ENCODE results near the gene DYNLRB1. TPM values are rescaled to one million over a fixed set of nuclear protein-coding genes. Genes with fewer than 3 reads are reported as not detected.
"Not testable (repeated sequence)": the region's sequence is repeated elsewhere in the genome, so short reads cannot be mapped to it uniquely, and the experiment has no call there.

DYNLRB1 gene
- total and polyA plus RNA-seq, 2 donors (not counting 3 experiments of a cell fraction or from before 2014, with no cell fraction given): 142 to 245 TPM

- Histone ChIP-seq H3K4me2 (ENCODE audit: insufficient read depth, low read length) (peak overlapping the region; percentile 91), H3K79me2 (ENCODE audit: control insufficient read depth, insufficient read depth, low read length) (peaks cover 54% of the 10 kb centered on the region), H3K4me3 (replicated peaks in 1 of 3; ENCODE audit: insufficient read depth in 1 of 3, low read depth in 1 of 3, low read length in 3 of 3) (peak overlapping the region; percentile 61 to 92 (median 79)), H3K27me3 (ENCODE audit: control insufficient read depth in 2 of 2, insufficient read depth in 2 of 2, low read length in 2 of 2) (no peaks in the 10 kb centered on the region), H3K4me1 (ENCODE audit: control insufficient read depth, extremely low read depth, insufficient read depth, low read length) (peaks cover 16% of the 10 kb centered on the region), H2AFZ (ENCODE audit: low read depth, low read length) (no peak overlapping the region), H3K9me1 (replicated peaks; ENCODE audit: control insufficient read depth, extremely low read depth, insufficient read depth, low read length) (no peaks in the 10 kb centered on the region), H3K9me3 (replicated peaks; ENCODE audit: control insufficient read depth, insufficient read depth, low read length) (no peaks in the 10 kb centered on the region), H3K36me3 (ENCODE audit: control insufficient read depth in 2 of 2, extremely low read depth in 1 of 2, insufficient read depth in 2 of 2, low read length in 2 of 2) (peaks cover 0 to 2% of the 10 kb centered on the region in 2 experiments), H4K20me1 (replicated peaks; ENCODE audit: control insufficient read depth, extremely low read depth, insufficient read depth, low read length) (no peaks in the 10 kb centered on the region), H3K27ac (ENCODE audit: insufficient read depth, low read depth, low read length) (peak overlapping the region; percentile 76), H3K9ac (replicated peaks; ENCODE audit: extremely low read depth, insufficient read depth, low read length) (peak overlapping the region; percentile 84)
- CTCF ChIA-PET: interaction anchor here (0.9 to 3.0 kb wide), 5 partner anchors 20 to 327 kb away, joined by 4 to 54 read pairs (median 5); no protein-coding TSS in a partner anchor
- no TSS peak for BruUV-seq (replicated peaks)
- dilution Hi-C loops (cut with MboI; ENCODE audit: extremely low pct_ligation_motif_present, low sequenced_read_pairs): no loop called here
- no peak for DNase-seq (ENCODE audit: low read depth, low spot score)
- TF ChIP-seq JUN (IDR thresholded peaks at IDR 0.05; ENCODE audit: borderline replicate concordance, insufficient read depth, insufficient read length, low read depth): no peak
- TF ChIP-seq CTCF (IDR thresholded peaks at IDR 0.05; ENCODE audit: extremely low read depth in 1 of 2, insufficient read depth in 1 of 2, low read depth in 1 of 2, low read length in 2 of 2): no peak
- TF ChIP-seq MYC (IDR thresholded peaks at IDR 0.05; ENCODE audit: low read depth, low read length): no peak
- no peak for TF ChIP-seq POLR2A (IDR thresholded peaks at IDR 0.05; ENCODE audit: low read depth, low read length)
- TF ChIP-seq FOS (IDR thresholded peaks at IDR 0.05; ENCODE audit: borderline replicate concordance, insufficient read depth, low read length): no peak
- TF ChIP-seq GATA2 (IDR thresholded peaks at IDR 0.05; ENCODE audit: insufficient read depth, insufficient read length, low read depth, low read length): no peak
- TF ChIP-seq MAX (IDR thresholded peaks at IDR 0.05; ENCODE audit: insufficient read depth, insufficient read length): no peak
- no peak for TF ChIP-seq EZH2 (IDR thresholded peaks at IDR 0.05; ENCODE audit: borderline replicate concordance, low read depth, low read length, severe bottlenecking)
- intact Hi-C loops (cut with micrococcal nuclease): no loop called here
- no peak for FAIRE-seq
- POLR2A ChIA-PET: interaction anchor here (1.5 to 2.5 kb wide), 2 partner anchors 9 to 154 kb away, joined by 5 to 7 read pairs; partner anchors contain the start of gene ITCH
These were observed 888 bp downstream of the DYNLRB1 start for GRCh38 chr20:34517114-34517505.

GRCh38 chr20:34518863-34519262 is 2.6 kb downstream of the DYNLRB1 start:
- CTCF ChIA-PET: not testable (repeated sequence)

GRCh38 chr20:34519841-34520240 is 3.6 kb downstream of the DYNLRB1 start:
- Histone ChIP-seq H3K4me1 (ENCODE audit: control insufficient read depth, extremely low read depth, insufficient read depth, low read length) (peaks cover 13% of the 10 kb centered on the region), H3K79me2 (ENCODE audit: control insufficient read depth, insufficient read depth, low read length) (peaks cover 80% of the 10 kb centered on the region)
- H3K27ac ChIP-seq (ENCODE audit: insufficient read depth, low read depth, low read length); H3K4me2 ChIP-seq (ENCODE audit: insufficient read depth, low read length); H3K36me3 ChIP-seq (ENCODE audit: control insufficient read depth in 2 of 2, extremely low read depth in 1 of 2, insufficient read depth in 2 of 2, low read length in 2 of 2); dilution Hi-C loops (cut with MboI; ENCODE audit: extremely low pct_ligation_motif_present, low sequenced_read_pairs); H3K9me3 ChIP-seq (replicated peaks; ENCODE audit: control insufficient read depth, insufficient read depth, low read length); H3K9ac ChIP-seq (replicated peaks; ENCODE audit: extremely low read depth, insufficient read depth, low read length); H2AFZ ChIP-seq (ENCODE audit: low read depth, low read length); FAIRE-seq; H3K9me1 ChIP-seq (replicated peaks; ENCODE audit: control insufficient read depth, extremely low read depth, insufficient read depth, low read length); POLR2A ChIA-PET; H3K4me3 ChIP-seq (replicated peaks in 1 of 3; ENCODE audit: insufficient read depth in 1 of 3, low read depth in 1 of 3, low read length in 3 of 3); intact Hi-C loops (cut with micrococcal nuclease); BruUV-seq (replicated peaks); H4K20me1 ChIP-seq (replicated peaks; ENCODE audit: control insufficient read depth, extremely low read depth, insufficient read depth, low read length); DNase-seq (ENCODE audit: low read depth, low spot score); H3K27me3 ChIP-seq (ENCODE audit: control insufficient read depth in 2 of 2, insufficient read depth in 2 of 2, low read length in 2 of 2): not testable (repeated sequence)
- CTCF ChIA-PET: interaction anchor here (2.2 kb wide), 1 partner anchor 207 kb away, joined by 10 read pairs; no protein-coding TSS in a partner anchor

More at GRCh38 chr20:34518863-34519262, 2.6 kb downstream of the DYNLRB1 start:
- POLR2A ChIA-PET; intact Hi-C loops (cut with micrococcal nuclease); H3K27me3 ChIP-seq (ENCODE audit: control insufficient read depth in 2 of 2, insufficient read depth in 2 of 2, low read length in 2 of 2); dilution Hi-C loops (cut with MboI; ENCODE audit: extremely low pct_ligation_motif_present, low sequenced_read_pairs); H3K4me2 ChIP-seq (ENCODE audit: insufficient read depth, low read length); H3K9me1 ChIP-seq (replicated peaks; ENCODE audit: control insufficient read depth, extremely low read depth, insufficient read depth, low read length); H3K9me3 ChIP-seq (replicated peaks; ENCODE audit: control insufficient read depth, insufficient read depth, low read length); H4K20me1 ChIP-seq (replicated peaks; ENCODE audit: control insufficient read depth, extremely low read depth, insufficient read depth, low read length); H3K36me3 ChIP-seq (ENCODE audit: control insufficient read depth in 2 of 2, extremely low read depth in 1 of 2, insufficient read depth in 2 of 2, low read length in 2 of 2); FAIRE-seq; H3K27ac ChIP-seq (ENCODE audit: insufficient read depth, low read depth, low read length); H3K4me3 ChIP-seq (replicated peaks in 1 of 3; ENCODE audit: insufficient read depth in 1 of 3, low read depth in 1 of 3, low read length in 3 of 3); BruUV-seq (replicated peaks); DNase-seq (ENCODE audit: low read depth, low spot score); H3K9ac ChIP-seq (replicated peaks; ENCODE audit: extremely low read depth, insufficient read depth, low read length); H2AFZ ChIP-seq (ENCODE audit: low read depth, low read length): not testable (repeated sequence)
- Histone ChIP-seq H3K79me2 (ENCODE audit: control insufficient read depth, insufficient read depth, low read length) (peaks cover 70% of the 10 kb centered on the region), H3K4me1 (ENCODE audit: control insufficient read depth, extremely low read depth, insufficient read depth, low read length) (peaks cover 16% of the 10 kb centered on the region)
